Measurements from ENCODE around the gene WDFY4. TPM values are rescaled to one million over a fixed set of nuclear protein-coding genes. Genes with fewer than 3 reads are reported as not detected.
A peak's percentile ranks its signal among the peaks of the same experiment; 100 is the strongest.

Gene WDFY4
- total and polyA plus RNA-seq, 2 experiments from 2014 or later: 0.14 TPM; not detected in 1

DNA sequence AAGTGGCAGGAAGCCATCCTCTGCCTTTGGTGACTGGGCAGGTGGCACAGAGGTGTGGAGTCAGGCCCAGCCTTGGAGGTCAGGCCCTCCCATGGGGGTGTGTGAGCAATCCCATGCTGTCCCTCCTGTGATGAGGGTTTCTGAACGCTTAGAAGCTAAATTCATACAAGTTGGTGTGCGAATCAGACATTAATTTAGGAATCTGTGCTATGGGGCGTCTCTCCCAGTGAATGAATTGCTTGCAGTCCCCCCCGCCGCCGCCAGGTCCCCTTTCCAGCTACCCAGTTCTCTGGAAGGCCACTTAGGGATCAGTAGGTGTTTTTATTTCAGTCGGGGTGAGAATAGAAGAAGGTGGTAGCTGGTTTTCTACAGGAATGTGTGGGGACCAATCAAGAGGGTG, 217.4 kb downstream of the WDFY4 start:
- ATAC-seq: no peak
- Mint-ChIP-seq H3K9me3 (no peaks in the 10 kb centered on the region), H3K27ac (no peak overlapping the region), H3K4me1 (peaks cover 4% of the 10 kb centered on the region; the same call in 2 of the 3 replicates), H3K36me3 (ENCODE audit: low read depth) (no peaks in the 10 kb centered on the region), H3K4me3 (no peak overlapping the region), H3K27me3 (ENCODE audit: insufficient read depth, low read depth, poor library complexity) (no peaks in the 10 kb centered on the region)
- Histone ChIP-seq H2AFZ (no peak overlapping the region), H3K4me3 (no peak overlapping the region), H3K27ac (ENCODE audit: low read depth) (no peak overlapping the region), H3F3A (replicated peaks; ENCODE audit: low read depth) (no peaks in the 10 kb centered on the region), H3K36me3 (ENCODE audit: insufficient read depth) (no peaks in the 10 kb centered on the region), H3K4me1 (ENCODE audit: insufficient read depth) (no peaks in the 10 kb centered on the region), H4K20me1 (replicated peaks; ENCODE audit: insufficient read depth) (no peaks in the 10 kb centered on the region), H3K4me2 (no peak overlapping the region), H3K9me2 (ENCODE audit: insufficient read depth) (no peaks in the 10 kb centered on the region), H3K27me3 (ENCODE audit: insufficient read depth) (no peaks in the 10 kb centered on the region), H3K79me2 (replicated peaks; ENCODE audit: insufficient read depth) (no peaks in the 10 kb centered on the region)
- TF ChIP-seq, protein P1, sequence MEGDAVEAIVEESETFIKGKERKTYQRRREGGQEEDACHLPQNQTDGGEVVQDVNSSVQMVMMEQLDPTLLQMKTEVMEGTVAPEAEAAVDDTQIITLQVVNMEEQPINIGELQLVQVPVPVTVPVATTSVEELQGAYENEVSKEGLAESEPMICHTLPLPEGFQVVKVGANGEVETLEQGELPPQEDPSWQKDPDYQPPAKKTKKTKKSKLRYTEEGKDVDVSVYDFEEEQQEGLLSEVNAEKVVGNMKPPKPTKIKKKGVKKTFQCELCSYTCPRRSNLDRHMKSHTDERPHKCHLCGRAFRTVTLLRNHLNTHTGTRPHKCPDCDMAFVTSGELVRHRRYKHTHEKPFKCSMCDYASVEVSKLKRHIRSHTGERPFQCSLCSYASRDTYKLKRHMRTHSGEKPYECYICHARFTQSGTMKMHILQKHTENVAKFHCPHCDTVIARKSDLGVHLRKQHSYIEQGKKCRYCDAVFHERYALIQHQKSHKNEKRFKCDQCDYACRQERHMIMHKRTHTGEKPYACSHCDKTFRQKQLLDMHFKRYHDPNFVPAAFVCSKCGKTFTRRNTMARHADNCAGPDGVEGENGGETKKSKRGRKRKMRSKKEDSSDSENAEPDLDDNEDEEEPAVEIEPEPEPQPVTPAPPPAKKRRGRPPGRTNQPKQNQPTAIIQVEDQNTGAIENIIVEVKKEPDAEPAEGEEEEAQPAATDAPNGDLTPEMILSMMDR (conservative IDR thresholded peaks at IDR 0.05; ENCODE audit: low read depth in 2 of 2): 0 out of 4 replicates have a peak, but pooled peaks of 1 of the 2 experiments have one; percentile 15
- no peak for TF ChIP-seq ZNF114 (CRISPR knock-in tag; IDR thresholded peaks at IDR 0.05)
- no peak for DNase-seq (ENCODE audit: low spot score)

DNA sequence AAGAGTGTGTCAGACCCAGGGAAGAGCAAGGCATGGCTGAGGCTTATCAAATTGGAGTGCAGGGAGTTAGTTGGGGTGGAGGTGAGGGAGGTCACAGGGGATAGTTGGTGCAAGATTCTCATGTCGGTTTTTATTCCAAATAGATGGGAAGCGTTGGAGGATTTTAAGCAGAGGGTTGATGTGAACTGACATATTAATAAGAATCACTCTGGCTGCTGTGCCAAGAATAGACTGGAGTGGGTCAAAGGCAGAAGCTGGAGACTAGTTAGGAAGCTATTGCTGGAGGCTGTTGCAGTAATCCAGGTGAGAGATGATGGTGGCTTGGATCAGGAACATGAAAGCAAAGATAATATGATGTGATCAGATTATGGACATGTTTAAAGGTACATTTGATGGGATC, 218.5 kb downstream of the WDFY4 start:
- Histone ChIP-seq H3K4me1 (ENCODE audit: insufficient read depth) (no peaks in the 10 kb centered on the region), H3K27ac (ENCODE audit: low read depth) (no peak overlapping the region), H3K79me2 (replicated peaks; ENCODE audit: insufficient read depth) (no peaks in the 10 kb centered on the region), H3F3A (replicated peaks; ENCODE audit: low read depth) (no peaks in the 10 kb centered on the region), H3K9me2 (ENCODE audit: insufficient read depth) (no peaks in the 10 kb centered on the region), H2AFZ (no peak overlapping the region), H3K4me2 (no peak overlapping the region), H3K27me3 (ENCODE audit: insufficient read depth) (no peaks in the 10 kb centered on the region), H4K20me1 (replicated peaks; ENCODE audit: insufficient read depth) (no peaks in the 10 kb centered on the region), H3K36me3 (ENCODE audit: insufficient read depth) (no peaks in the 10 kb centered on the region), H3K4me3 (no peak overlapping the region)
- peaks cover 6% of the 10 kb centered on the region; the same call in 2 of the 3 replicates for H3K4me1 Mint-ChIP-seq
- no peak for TF ChIP-seq NANOG (IDR thresholded peaks at IDR 0.05; ENCODE audit: borderline replicate concordance)
- TF ChIP-seq, protein P2, sequence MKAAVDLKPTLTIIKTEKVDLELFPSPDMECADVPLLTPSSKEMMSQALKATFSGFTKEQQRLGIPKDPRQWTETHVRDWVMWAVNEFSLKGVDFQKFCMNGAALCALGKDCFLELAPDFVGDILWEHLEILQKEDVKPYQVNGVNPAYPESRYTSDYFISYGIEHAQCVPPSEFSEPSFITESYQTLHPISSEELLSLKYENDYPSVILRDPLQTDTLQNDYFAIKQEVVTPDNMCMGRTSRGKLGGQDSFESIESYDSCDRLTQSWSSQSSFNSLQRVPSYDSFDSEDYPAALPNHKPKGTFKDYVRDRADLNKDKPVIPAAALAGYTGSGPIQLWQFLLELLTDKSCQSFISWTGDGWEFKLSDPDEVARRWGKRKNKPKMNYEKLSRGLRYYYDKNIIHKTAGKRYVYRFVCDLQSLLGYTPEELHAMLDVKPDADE (IDR thresholded peaks at IDR 0.05): no peak
- H3K27me3 Mint-ChIP-seq (ENCODE audit: insufficient read depth, low read depth, poor library complexity): no peaks in the 10 kb centered on the region
- no peaks in the 10 kb centered on the region for H3K36me3 Mint-ChIP-seq (ENCODE audit: low read depth)
- no peak overlapping the region for H3K27ac Mint-ChIP-seq
- no peaks in the 10 kb centered on the region for H3K9me3 Mint-ChIP-seq
- no peak overlapping the region for H3K4me3 Mint-ChIP-seq
- no peak for ATAC-seq
- DNase-seq (ENCODE audit: low spot score): no peak

DNA sequence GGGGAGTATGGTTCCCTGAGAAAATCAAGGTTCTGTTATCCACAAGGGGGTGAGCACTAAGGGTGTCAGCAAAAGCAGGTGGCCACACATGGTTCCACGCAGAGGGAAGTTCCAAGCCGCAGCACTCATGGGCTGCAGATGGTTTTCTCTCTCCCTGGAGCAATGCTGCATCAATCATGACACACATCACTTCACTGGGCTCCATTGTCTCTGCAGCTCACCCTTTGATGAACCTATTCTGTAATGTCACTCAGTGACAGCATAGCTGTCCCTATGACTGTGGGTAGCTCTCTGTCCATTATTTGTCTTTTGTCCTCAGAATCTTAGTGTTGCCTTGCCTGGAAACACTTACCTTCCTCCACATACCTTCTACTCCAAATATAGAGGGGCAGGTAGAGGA, 220.2 kb downstream of the WDFY4 start:
- Histone ChIP-seq H2AFZ (no peak overlapping the region), H3K79me2 (replicated peaks; ENCODE audit: insufficient read depth) (no peaks in the 10 kb centered on the region), H3F3A (replicated peaks; ENCODE audit: low read depth) (no peaks in the 10 kb centered on the region), H3K4me3 (no peak overlapping the region), H3K27ac (ENCODE audit: low read depth) (no peak overlapping the region), H3K9me2 (ENCODE audit: insufficient read depth) (no peaks in the 10 kb centered on the region), H4K20me1 (replicated peaks; ENCODE audit: insufficient read depth) (no peaks in the 10 kb centered on the region), H3K4me2 (no peak overlapping the region), H3K27me3 (ENCODE audit: insufficient read depth) (no peaks in the 10 kb centered on the region), H3K4me1 (ENCODE audit: insufficient read depth) (no peaks in the 10 kb centered on the region), H3K36me3 (ENCODE audit: insufficient read depth) (no peaks in the 10 kb centered on the region)
- Mint-ChIP-seq H3K4me3 (no peak overlapping the region), H3K4me1 (peaks cover 7% of the 10 kb centered on the region; the same call in 2 of the 3 replicates), H3K9me3 (no peaks in the 10 kb centered on the region), H3K27ac (no peak overlapping the region), H3K27me3 (ENCODE audit: insufficient read depth, low read depth, poor library complexity) (no peaks in the 10 kb centered on the region), H3K36me3 (ENCODE audit: low read depth) (no peaks in the 10 kb centered on the region)
- TF ChIP-seq JUNB (IDR thresholded peaks at IDR 0.05; ENCODE audit: unreplicated experiment): no peak
- no peak for TF ChIP-seq ZNF114 (CRISPR knock-in tag; IDR thresholded peaks at IDR 0.05)
- ATAC-seq: no peak
- no peak for DNase-seq (ENCODE audit: low spot score)
